Ishikawa (cell line): ENCODE data around the gene CDCP2.

Experiments used
- EP300 ChIP-seq: IDR thresholded peaks from 2 replicates; pipeline ENCODE4 v1.6.1; 2012; ENCODE audit warnings: borderline replicate concordance
- NFIC ChIP-seq: IDR thresholded peaks from 2 replicates; pipeline ENCODE4 v1.6.1; 2012
- RAD21 ChIP-seq: IDR thresholded peaks from 2 replicates; pipeline ENCODE4 v1.6.1; 2012; ENCODE audit warnings: low read depth
- TAF1 ChIP-seq: IDR thresholded peaks from 2 replicates; pipeline ENCODE4 v1.6.1; 2012; ENCODE audit warnings: low read depth, mild to moderate bottlenecking
- TEAD4 ChIP-seq: IDR thresholded peaks from 2 replicates; pipeline ENCODE4 v1.6.1; 2012

DNA sequence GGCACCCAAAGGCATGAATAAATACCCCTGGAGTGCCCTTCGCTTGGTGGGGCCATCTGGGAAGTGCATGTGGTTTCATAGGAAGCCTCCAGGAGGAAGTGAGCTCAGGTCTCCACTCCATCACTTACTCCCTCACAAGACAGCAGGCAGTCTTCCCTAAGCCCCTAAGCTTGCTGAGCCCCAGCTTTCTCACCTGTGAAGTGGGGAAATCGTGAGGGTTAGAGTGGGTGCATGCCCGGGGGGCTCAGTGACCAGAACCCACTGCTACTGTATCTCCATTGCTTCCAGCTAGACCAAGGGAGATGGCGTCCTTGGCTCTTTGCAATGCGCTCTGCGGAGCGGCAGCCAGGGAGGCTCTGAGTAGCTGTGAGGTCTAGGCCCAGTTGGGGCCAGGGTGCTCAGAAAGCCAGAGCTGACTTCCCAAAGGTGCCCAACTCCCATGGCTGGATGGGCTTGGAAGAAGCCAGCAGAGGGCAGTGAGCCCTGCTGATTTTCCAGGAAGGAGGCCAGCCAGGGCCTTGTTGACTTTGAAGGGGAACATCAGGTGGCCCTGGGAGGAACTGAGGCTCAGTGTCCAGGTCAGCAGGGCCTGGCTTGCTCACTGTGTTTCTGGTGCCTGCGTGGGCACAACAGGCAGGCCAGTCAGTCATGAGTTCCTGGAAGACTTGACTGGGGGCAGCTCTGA is 27.3 kb downstream of the CDCP2 start:
- TF ChIP-seq TAF1 (no peak), RAD21 (peak; percentile 59), TEAD4 (no peak), EP300 (no peak), NFIC (no peak)
